Thoracic aorta (tissue), 2 donors: ENCODE results near the gene ELMO2. TPM values are rescaled to one million over a fixed set of nuclear protein-coding genes. Genes with fewer than 3 reads are reported as not detected.

Source experiments
- ATAC-seq: fragments of 150-250 bp; one replicate; pipeline ENCODE4 v1.8.0; 2017; ENCODE audit warnings: low read depth; ENCODE audit not compliant: insufficient number of reproducible peaks, low FRiP score
- DNase-seq: peaks from one replicate; pipeline ENCODE4 v3.0.0-alpha.2; 2020; ENCODE audit warnings: low spot score
- H3K27ac ChIP-seq, 2 donors: fragments of 200-600 bp; sonication (generic); 1 replicate in 1 of 2; 2 replicates in 1 of 2; pipeline ENCODE4 v1.5.1; 2016; ENCODE audit warnings: mild to moderate bottlenecking in 2 of 2, moderate library complexity in 2 of 2
- H3K27me3 ChIP-seq: fragments of 200-600 bp; sonication (generic); replicated peaks from 2 replicates; pipeline ENCODE4 v1.6.0; 2016; ENCODE audit warnings: mild to moderate bottlenecking; ENCODE audit not compliant: insufficient read depth
- H3K36me3 ChIP-seq: fragments of 200-600 bp; sonication (generic); one replicate; pipeline ENCODE4 v1.5.1; 2016
- H3K4me1 ChIP-seq, 2 donors: fragments of 200-600 bp; sonication (generic); 1 replicate in 1 of 2; 2 replicates in 1 of 2; pipeline versions ENCODE4 v1.5.1 to v1.6.0; 2016; ENCODE audit warnings: low read depth in 2 of 2, mild to moderate bottlenecking in 1 of 2; ENCODE audit not compliant: control insufficient read depth in 1 of 2
- H3K4me3 ChIP-seq: fragments of 200-600 bp; sonication (generic); 2 replicates; pipeline ENCODE4 v1.5.1; 2016; ENCODE audit warnings: mild to moderate bottlenecking
- H3K9me3 ChIP-seq: fragments of 200-600 bp; sonication (generic); 2 replicates; pipeline ENCODE4 v1.5.1; 2016
- total RNA-seq, 2 donors: library from RNA; depleted of rRNA; stranded (reverse); fragments of >200 nt; gene quantifications; one replicate each; pipeline versions ENCODE4 v1.1.0 to v1.2.3, GENCODE V29; 2016
- TF ChIP-seq, protein P1 (sequence below): fragments of 200-600 bp; sonication (generic); IDR thresholded peaks from one replicate; pipeline ENCODE4 v1.5.1; 2019; ENCODE audit warnings: antibody characterized with exemption

The ELMO2 gene
- total RNA-seq, 2 donors from 2014 or later = 50.1 to 55.2 TPM

DNA sequence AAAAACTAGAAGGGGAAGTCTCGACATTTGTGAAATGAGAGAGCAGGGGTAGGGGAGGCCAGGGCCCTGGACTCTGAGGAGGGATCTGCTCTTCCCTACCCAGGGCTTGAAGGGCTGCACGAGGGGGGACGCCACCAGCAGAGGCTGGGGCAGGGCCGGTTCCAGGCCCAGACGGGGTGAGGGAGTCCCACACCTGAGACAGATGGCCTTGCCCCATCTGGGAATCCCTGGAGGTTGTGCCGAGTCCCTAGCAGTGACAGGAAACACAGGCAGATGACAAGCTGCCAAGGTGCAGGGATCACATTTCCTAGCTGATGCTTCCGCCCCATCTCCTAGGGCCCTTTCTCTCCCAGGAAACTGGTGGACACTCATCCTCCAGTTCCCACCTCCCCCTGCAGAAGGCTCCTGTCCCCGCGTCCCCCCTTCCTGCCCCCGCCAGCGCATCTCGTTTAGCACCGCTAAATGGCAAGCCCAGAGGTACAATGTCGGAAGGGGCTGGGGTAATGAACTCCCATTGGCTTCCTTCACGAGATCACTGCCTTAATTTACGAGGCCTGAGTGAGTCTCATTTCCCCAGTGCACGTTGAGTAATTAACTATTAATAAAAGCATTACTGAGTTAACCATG, 63.0 kb downstream of the ELMO2 start:
- Histone ChIP-seq H3K27ac (no peak overlapping the region), H3K4me1 (peaks cover 0 to 15% of the 10 kb centered on the region in 2 donors), H3K27me3 (peaks cover 6% of the 10 kb centered on the region), H3K9me3 (no peaks in the 10 kb centered on the region), H3K36me3 (no peaks in the 10 kb centered on the region), H3K4me3 (no peak overlapping the region)
- DNase-seq (no peak), ATAC-seq (no peak)
- TF ChIP-seq, protein P1, sequence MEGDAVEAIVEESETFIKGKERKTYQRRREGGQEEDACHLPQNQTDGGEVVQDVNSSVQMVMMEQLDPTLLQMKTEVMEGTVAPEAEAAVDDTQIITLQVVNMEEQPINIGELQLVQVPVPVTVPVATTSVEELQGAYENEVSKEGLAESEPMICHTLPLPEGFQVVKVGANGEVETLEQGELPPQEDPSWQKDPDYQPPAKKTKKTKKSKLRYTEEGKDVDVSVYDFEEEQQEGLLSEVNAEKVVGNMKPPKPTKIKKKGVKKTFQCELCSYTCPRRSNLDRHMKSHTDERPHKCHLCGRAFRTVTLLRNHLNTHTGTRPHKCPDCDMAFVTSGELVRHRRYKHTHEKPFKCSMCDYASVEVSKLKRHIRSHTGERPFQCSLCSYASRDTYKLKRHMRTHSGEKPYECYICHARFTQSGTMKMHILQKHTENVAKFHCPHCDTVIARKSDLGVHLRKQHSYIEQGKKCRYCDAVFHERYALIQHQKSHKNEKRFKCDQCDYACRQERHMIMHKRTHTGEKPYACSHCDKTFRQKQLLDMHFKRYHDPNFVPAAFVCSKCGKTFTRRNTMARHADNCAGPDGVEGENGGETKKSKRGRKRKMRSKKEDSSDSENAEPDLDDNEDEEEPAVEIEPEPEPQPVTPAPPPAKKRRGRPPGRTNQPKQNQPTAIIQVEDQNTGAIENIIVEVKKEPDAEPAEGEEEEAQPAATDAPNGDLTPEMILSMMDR = no peak

DNA sequence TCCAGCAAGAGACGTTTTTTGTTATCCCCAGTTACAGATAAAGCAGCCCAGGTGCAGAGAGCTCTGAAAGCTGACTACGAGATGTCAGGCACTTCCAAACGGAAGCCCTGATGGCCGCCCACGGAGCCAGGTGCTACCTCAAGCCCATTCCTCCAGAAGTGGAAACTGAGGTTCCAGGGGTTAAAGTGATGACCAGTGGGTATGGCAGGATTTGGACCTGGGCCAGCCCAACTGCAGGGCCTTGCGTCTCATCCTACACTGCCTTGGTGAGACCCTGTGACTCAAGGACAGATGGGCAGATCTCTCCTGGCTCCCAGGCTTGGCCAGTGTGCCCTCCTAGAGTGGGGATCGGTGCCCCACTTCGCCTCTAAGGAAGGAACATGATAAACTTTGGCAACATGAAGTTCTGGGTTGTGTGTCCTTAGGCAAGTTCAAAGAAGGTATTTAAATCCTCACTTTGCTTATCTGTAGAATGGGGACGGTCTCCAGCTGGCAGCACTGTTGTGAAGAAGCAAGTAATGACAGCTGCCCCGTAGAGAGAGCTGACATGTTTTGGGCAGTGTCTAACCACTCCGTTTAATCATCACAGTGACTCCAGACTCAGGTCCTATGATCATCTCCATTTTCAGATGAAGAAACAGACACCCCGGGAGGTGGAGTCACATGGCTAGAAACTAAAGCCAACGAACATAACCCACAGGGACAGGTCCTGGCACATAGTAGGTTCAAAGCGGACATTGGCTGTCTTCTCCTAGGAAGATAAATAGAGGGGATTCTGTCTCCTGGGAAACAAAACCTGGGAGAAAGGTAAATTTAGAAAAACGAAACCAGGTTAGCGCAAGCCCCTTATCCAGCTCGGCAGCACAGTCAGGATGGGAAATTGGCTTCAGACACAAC, 63.7 kb downstream of the ELMO2 start:
- Histone ChIP-seq H3K4me1 (peaks cover 0 to 12% of the 10 kb centered on the region in 2 donors), H3K27ac (no peak overlapping the region), H3K36me3 (no peaks in the 10 kb centered on the region), H3K4me3 (no peak overlapping the region), H3K9me3 (no peaks in the 10 kb centered on the region), H3K27me3 (peaks cover 6% of the 10 kb centered on the region)
- TF ChIP-seq, protein P1 = no peak
- ATAC-seq (no peak), DNase-seq (no peak)

DNA sequence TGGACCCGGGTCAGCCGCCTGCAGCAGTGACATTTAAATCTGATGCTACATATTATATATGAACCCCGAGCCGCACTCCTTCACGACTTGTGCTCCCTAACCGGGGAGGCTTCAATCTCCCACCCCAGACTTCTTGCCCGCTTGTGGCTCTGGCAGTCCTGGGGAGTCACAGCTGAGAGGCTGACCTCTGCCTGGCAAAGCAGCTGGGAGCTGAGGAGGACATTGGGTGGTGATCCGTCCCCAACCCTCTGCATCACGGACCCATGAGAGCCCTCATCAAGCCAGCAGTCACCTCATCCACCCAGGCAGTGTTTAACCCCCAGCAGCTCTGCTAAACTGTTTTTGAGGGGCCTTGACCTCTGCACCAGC, 64.4 kb downstream of the ELMO2 start:
- ATAC-seq (no peak), DNase-seq (no peak)
- Histone ChIP-seq H3K36me3 (no peaks in the 10 kb centered on the region), H3K27ac (no peak overlapping the region), H3K9me3 (no peaks in the 10 kb centered on the region), H3K4me1 (peaks cover 0 to 12% of the 10 kb centered on the region in 2 donors), H3K4me3 (no peak overlapping the region), H3K27me3 (peaks cover 6% of the 10 kb centered on the region)
- TF ChIP-seq, protein P1 = no peak

DNA sequence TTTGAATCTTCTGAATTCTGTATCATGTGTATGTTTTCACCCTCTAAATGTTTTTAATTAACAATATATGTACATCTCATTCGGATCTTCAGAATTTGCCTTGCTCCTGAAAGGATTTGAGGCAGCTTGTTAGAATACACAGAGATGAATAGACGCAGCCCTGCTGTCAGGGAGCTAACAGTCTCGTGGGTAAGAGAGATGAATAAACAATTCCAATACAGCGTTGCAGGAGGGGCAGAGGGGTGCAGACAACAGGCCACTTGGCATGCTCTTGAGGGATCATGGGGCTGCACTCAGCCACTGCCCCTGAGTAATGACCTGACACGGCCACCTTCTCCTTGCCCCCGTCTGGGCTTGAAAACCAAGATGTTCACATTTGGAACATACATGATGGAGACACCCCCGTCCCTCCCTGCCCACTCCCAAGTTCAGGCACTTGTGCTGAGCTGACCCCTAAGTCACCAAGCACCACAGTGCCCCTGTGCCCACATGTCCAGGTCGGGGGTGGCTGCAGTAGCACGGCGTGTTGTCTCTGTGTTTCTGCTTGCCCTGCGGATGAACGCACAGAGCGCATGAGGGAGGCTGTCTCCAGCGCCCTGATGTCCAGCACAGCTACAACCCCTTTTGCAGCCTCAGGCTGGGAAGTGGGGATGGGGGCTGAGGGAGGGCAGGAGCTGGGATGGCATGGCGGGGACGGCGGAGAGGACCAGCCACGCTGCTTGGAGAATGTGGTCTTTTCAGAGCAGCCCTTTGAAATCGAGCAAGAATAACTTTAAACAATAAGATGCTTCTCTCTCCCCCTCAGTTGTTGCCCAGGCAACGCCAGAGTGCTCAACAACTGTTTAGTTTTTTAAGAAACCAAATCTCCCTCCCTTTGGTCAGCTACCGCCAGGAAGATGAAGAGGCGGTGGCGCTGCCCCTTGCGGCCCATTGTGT, 65.1 kb downstream of the ELMO2 start:
- Histone ChIP-seq H3K9me3 (no peaks in the 10 kb centered on the region), H3K36me3 (no peaks in the 10 kb centered on the region), H3K27ac (no peak overlapping the region), H3K4me3 (no peak overlapping the region), H3K4me1 (peaks cover 0 to 12% of the 10 kb centered on the region in 2 donors), H3K27me3 (peaks cover 6% of the 10 kb centered on the region)
- ATAC-seq (no peak), DNase-seq (no peak)
- TF ChIP-seq, protein P1 = no peak
